ENCODE measurements around the gene GALNT8. TPM values are rescaled to one million over a fixed set of nuclear protein-coding genes. Genes with fewer than 3 reads are reported as not detected.

The GALNT8 gene
- total RNA-seq, 1 experiment from 2014 or later = not detected

DNA sequence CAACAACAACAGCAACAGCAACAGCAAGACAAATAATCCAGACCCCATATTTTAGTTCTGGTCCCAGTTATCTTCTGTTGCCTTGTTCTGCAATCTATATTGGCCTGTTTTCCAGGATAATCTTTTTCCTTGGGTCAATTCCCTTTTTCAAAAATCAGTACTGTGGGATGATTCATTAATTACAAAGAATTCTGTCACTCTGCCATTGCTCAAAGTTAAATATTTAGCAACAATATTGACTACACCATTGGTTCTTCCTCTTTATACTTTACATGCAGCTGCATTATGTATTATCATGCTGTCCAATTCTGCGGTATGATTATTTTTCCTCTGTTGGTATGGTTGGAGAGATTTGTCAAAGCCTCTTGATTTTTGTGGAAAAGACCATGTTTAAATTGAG is 10.1 kb upstream of the GALNT8 start:
- no peak for ATAC-seq

More for the DNA sequence above, 10.1 kb upstream of the GALNT8 start:
- TF ChIP-seq EZH2phosphoT487 (IDR thresholded peaks at IDR 0.05; ENCODE audit: borderline replicate concordance) (no peak), POLR2A (IDR thresholded peaks at IDR 0.05; ENCODE audit: borderline replicate concordance, extremely low read depth, insufficient read depth, insufficient read length) (no peak), EZH2 (IDR thresholded peaks at IDR 0.05) (no peak), ELF1 (IDR thresholded peaks at IDR 0.05; ENCODE audit: borderline replicate concordance, low read depth) (no peak), ZFX (IDR thresholded peaks at IDR 0.05) (no peak), YY1 (IDR thresholded peaks at IDR 0.05; ENCODE audit: extremely low read depth, insufficient replicate concordance, low read depth, low read length) (no peak), CEBPB (IDR thresholded peaks at IDR 0.05; ENCODE audit: low read depth) (no peak), FOSL1 (IDR thresholded peaks at IDR 0.05; ENCODE audit: low read depth) (no peak), POLR2AphosphoS5 (IDR thresholded peaks at IDR 0.05; ENCODE audit: low read depth, low read length) (no peak), SIN3A (IDR thresholded peaks at IDR 0.05; ENCODE audit: low read depth) (no peak)
- TF ChIP-seq, protein P1, sequence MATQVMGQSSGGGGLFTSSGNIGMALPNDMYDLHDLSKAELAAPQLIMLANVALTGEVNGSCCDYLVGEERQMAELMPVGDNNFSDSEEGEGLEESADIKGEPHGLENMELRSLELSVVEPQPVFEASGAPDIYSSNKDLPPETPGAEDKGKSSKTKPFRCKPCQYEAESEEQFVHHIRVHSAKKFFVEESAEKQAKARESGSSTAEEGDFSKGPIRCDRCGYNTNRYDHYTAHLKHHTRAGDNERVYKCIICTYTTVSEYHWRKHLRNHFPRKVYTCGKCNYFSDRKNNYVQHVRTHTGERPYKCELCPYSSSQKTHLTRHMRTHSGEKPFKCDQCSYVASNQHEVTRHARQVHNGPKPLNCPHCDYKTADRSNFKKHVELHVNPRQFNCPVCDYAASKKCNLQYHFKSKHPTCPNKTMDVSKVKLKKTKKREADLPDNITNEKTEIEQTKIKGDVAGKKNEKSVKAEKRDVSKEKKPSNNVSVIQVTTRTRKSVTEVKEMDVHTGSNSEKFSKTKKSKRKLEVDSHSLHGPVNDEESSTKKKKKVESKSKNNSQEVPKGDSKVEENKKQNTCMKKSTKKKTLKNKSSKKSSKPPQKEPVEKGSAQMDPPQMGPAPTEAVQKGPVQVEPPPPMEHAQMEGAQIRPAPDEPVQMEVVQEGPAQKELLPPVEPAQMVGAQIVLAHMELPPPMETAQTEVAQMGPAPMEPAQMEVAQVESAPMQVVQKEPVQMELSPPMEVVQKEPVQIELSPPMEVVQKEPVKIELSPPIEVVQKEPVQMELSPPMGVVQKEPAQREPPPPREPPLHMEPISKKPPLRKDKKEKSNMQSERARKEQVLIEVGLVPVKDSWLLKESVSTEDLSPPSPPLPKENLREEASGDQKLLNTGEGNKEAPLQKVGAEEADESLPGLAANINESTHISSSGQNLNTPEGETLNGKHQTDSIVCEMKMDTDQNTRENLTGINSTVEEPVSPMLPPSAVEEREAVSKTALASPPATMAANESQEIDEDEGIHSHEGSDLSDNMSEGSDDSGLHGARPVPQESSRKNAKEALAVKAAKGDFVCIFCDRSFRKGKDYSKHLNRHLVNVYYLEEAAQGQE (IDR thresholded peaks at IDR 0.05; ENCODE audit: low read depth) = no peak
- no TSS peak for BruUV-seq (replicated peaks)
- H3K36me3 ChIP-seq (ENCODE audit: control insufficient read depth in 1 of 2, insufficient read depth in 2 of 2, low read length in 2 of 2) = no peaks in the 10 kb centered on the region
- no peaks in the 10 kb centered on the region for H3K9me2 ChIP-seq (ENCODE audit: insufficient read depth)
- no peak overlapping the region for H3K9ac ChIP-seq (ENCODE audit: low read length)
- intact Hi-C loops (cut with micrococcal nuclease) = no loop called here
- H3K79me2 ChIP-seq (ENCODE audit: insufficient read depth, low read length) = no peaks in the 10 kb centered on the region
- no peaks in the 10 kb centered on the region for H4K20me1 ChIP-seq (ENCODE audit: insufficient read depth)
- no peaks in the 10 kb centered on the region for H3K9me3 ChIP-seq (ENCODE audit: control insufficient read depth in 1 of 2, insufficient read depth in 1 of 2, low read depth in 1 of 2, low read length in 2 of 2)
- H3K4me2 ChIP-seq (ENCODE audit: low read length) = no peak overlapping the region
- no peak overlapping the region for H2AFZ ChIP-seq (ENCODE audit: low read depth, low read length, poor library complexity, severe bottlenecking)
- H3K27me3 ChIP-seq (ENCODE audit: insufficient read depth, low read length) = peaks cover 29% of the 10 kb centered on the region
- no peak for DNase-seq (ENCODE audit: low read depth, low spot score)
- ChIA-PET CTCF (no interaction called here), POLR2A (no interaction called here), RAD21 (ENCODE audit: low non-redundant PET in 1 of 2, low total read pairs in 2 of 2, uncharacterized antibody in 2 of 2, unreplicated experiment in 2 of 2) (no interaction called here)
- H3K4me1 ChIP-seq (ENCODE audit: control insufficient read depth in 1 of 2, insufficient read depth in 2 of 2, low read length in 2 of 2) = no peaks in the 10 kb centered on the region
- no peak overlapping the region for H3K27ac ChIP-seq (ENCODE audit: low read depth, low read length)
- no peak overlapping the region for H3K4me3 ChIP-seq (replicated peaks in 1 of 2; ENCODE audit: low read depth in 1 of 2, low read length in 2 of 2)

Measured in HCT116 (cell line).